HCT116 (cell line): ENCODE results near the gene NAALADL2. TPM values are rescaled to one million over a fixed set of nuclear protein-coding genes. Genes with fewer than 3 reads are reported as not detected.

Experiments used
- ATAC-seq: fragments of 200-7000 bp; cut with Tn5 transposase; 2 replicates; pipeline ENCODE4 v1.9.1; 2020; ENCODE audit warnings: mild to moderate bottlenecking, moderate library complexity
- BruUV-seq: library from RNA; stranded (reverse); fragments of 400-500 nt; replicated peaks from 2 replicates; lab custom pipeline; 2021; lab: Mats Ljungman, UMichigan
- CTCF ChIA-PET: fragments of 300-600 bp; sonication (Branson Sonifier 250); formaldehyde crosslinking; loops from one replicate; lab custom pipeline; 2021; ENCODE audit warnings: antibody characterized with exemption; lab: Charles Lee
- POLR2A ChIA-PET: fragments of 300-600, 350-600 bp; sonication (Branson Sonifier 250); formaldehyde crosslinking; loops from one replicate; lab custom pipeline; 2021; ENCODE audit warnings: antibody characterized with exemption; lab: Charles Lee
- RAD21 ChIA-PET, 2 experiments: fragments of 300-600 bp; sonication (Branson Sonifier 250); formaldehyde crosslinking; loops; one replicate each; lab custom pipeline; 2023; ENCODE audit warnings: low total read pairs in 2 of 2; ENCODE audit not compliant: uncharacterized antibody in 2 of 2, unreplicated experiment in 2 of 2, low non-redundant PET in 1 of 2; lab: Charles Lee
- DNase-seq: peaks from one replicate; pipeline ENCODE4 v3.0.0-alpha.2; 2010; ENCODE audit warnings: low read depth, low spot score
- H2AFZ ChIP-seq: fragments of 200-600 bp; shearing (Covaris generic), sonication (generic); 2 replicates; pipeline ENCODE4 v1.6.1; 2017; ENCODE audit warnings: low read depth, mixed run types, mixed read lengths, antibody characterized with exemption, low read length; ENCODE audit not compliant: poor library complexity, severe bottlenecking
- H3K27ac ChIP-seq: 2 replicates; pipeline ENCODE4 v1.5.1; 2012; ENCODE audit warnings: low read depth, low read length
- H3K27me3 ChIP-seq: fragments of 200-600 bp; sonication (generic); 2 replicates; pipeline ENCODE4 v1.6.1; 2016; ENCODE audit warnings: mixed run types, low read length, mixed read lengths; ENCODE audit not compliant: insufficient read depth
- H3K36me3 ChIP-seq, 2 experiments: fragments of 200-500 bp in 1 of 2; fragments of 200-600 bp in 1 of 2; sonication (Bioruptor generic) in 1 of 2; sonication (generic) in 1 of 2; 2 replicates each; pipeline versions ENCODE4 v1.5.1 to v1.6.1; 2014 to 2016; ENCODE audit warnings: low read length in 2 of 2, inconsistent platforms in 1 of 2, mixed read lengths in 1 of 2, mixed run types in 1 of 2; ENCODE audit not compliant: insufficient read depth in 2 of 2, control insufficient read depth in 1 of 2
- H3K4me1 ChIP-seq, 2 experiments: fragments of 200-600 bp in 1 of 2; sonication (generic) in 1 of 2; 2 replicates each; pipeline versions ENCODE4 v1.5.1 to v1.6.1; 2012 to 2017; ENCODE audit warnings: low read length in 2 of 2, inconsistent platforms in 1 of 2, mild to moderate bottlenecking in 1 of 2, mixed read lengths in 1 of 2, mixed run types in 1 of 2, moderate library complexity in 1 of 2; ENCODE audit not compliant: insufficient read depth in 2 of 2, control insufficient read depth in 1 of 2
- H3K4me2 ChIP-seq: fragments of 200-600 bp; sonication (generic); 2 replicates; pipeline ENCODE4 v1.6.1; 2017; ENCODE audit warnings: mixed run types, low read length, mixed read lengths
- H3K4me3 ChIP-seq, 2 experiments: fragments of 200-600 bp in 1 of 2; sonication (generic) in 1 of 2; replicated peaks in 1 of 2; 2 replicates each; pipeline ENCODE4 v1.5.1; 2011 to 2016; ENCODE audit warnings: low read length in 2 of 2, control low read depth in 1 of 2, low read depth in 1 of 2, mild to moderate bottlenecking in 1 of 2, mixed read lengths in 1 of 2, mixed run types in 1 of 2
- H3K79me2 ChIP-seq: fragments of 200-600 bp; sonication (generic); 2 replicates; pipeline ENCODE4 v1.6.1; 2017; ENCODE audit warnings: mild to moderate bottlenecking, mixed run types, low read length, moderate library complexity, mixed read lengths; ENCODE audit not compliant: insufficient read depth
- H3K9ac ChIP-seq: fragments of 200-600 bp; sonication (generic); 2 replicates; pipeline ENCODE4 v1.6.1; 2016; ENCODE audit warnings: low read length, mixed read lengths
- H3K9me2 ChIP-seq: fragments of 200-600 bp; sonication (generic), shearing (Covaris generic); 2 replicates; pipeline ENCODE4 v1.6.1; 2017; ENCODE audit warnings: mixed run types, mild to moderate bottlenecking, moderate library complexity; ENCODE audit not compliant: insufficient read depth
- H3K9me3 ChIP-seq, 2 experiments: fragments of 200-500 bp in 1 of 2; fragments of 200-600 bp in 1 of 2; sonication (Bioruptor generic) in 1 of 2; sonication (generic) in 1 of 2; 2 replicates each; pipeline ENCODE4 v1.6.1; 2014 to 2017; ENCODE audit warnings: low read length in 2 of 2, mixed read lengths in 2 of 2, inconsistent platforms in 1 of 2, low read depth in 1 of 2, mild to moderate bottlenecking in 1 of 2, mixed run types in 1 of 2, moderate library complexity in 1 of 2; ENCODE audit not compliant: control insufficient read depth in 1 of 2, insufficient read depth in 1 of 2
- H4K20me1 ChIP-seq: fragments of 200-600 bp; sonication (generic), shearing (Covaris generic); 2 replicates; pipeline ENCODE4 v1.6.1; 2017; ENCODE audit warnings: mixed run types, mild to moderate bottlenecking, moderate library complexity; ENCODE audit not compliant: insufficient read depth
- CBX3 ChIP-seq: IDR thresholded peaks from 2 replicates; pipeline ENCODE4 v1.6.1; 2012; ENCODE audit warnings: low read depth
- POLR2A ChIP-seq: IDR thresholded peaks from 2 replicates; pipeline ENCODE4 v1.7.0; 2011; ENCODE audit warnings: borderline replicate concordance; ENCODE audit not compliant: insufficient read depth, insufficient read length; ENCODE audit errors: extremely low read depth
- RAD21 ChIP-seq: IDR thresholded peaks from 2 replicates; pipeline ENCODE4 v1.6.1; 2012; ENCODE audit warnings: low read depth, mild to moderate bottlenecking
- SIN3A ChIP-seq: IDR thresholded peaks from 2 replicates; pipeline ENCODE4 v1.6.1; 2012; ENCODE audit warnings: low read depth
- SP1 ChIP-seq: IDR thresholded peaks from 2 replicates; pipeline ENCODE4 v1.6.1; 2012; ENCODE audit warnings: low read depth
- ZBTB33 ChIP-seq: IDR thresholded peaks from 2 replicates; pipeline ENCODE4 v1.6.1; 2011; ENCODE audit warnings: mild to moderate bottlenecking, low read length, moderate library complexity; ENCODE audit not compliant: insufficient replicate concordance; ENCODE audit errors: extremely low read depth
- intact Hi-C: fragments of 100-400 bp; cut with micrococcal nuclease; formaldehyde crosslinking; loops from 2 replicates; pipeline ENCODE4 v1.10.0; 2022
- total RNA-seq: library from RNA; stranded (reverse); gene quantifications from one replicate; pipeline ENCODE4 v1.2.1, GENCODE V29; 2021; ENCODE audit not compliant: unreplicated experiment

The NAALADL2 gene
- total RNA-seq, 1 experiment from 2014 or later, result 2.9 TPM

GRCh38 chr3:175227126-175227525, 368.0 kb downstream of the NAALADL2 start (continued):
- TF ChIP-seq ZBTB33 (no peak), CBX3 (no peak), POLR2A (no peak), SIN3A (no peak)

GRCh38 chr3:175233957-175234940, 375.1 kb downstream of the NAALADL2 start:
- no peak overlapping the region for H3K4me2 ChIP-seq
- no peaks in the 10 kb centered on the region for H3K27me3 ChIP-seq
- TF ChIP-seq SP1 (no peak), RAD21 (no peak)
- ATAC-seq (no peak), DNase-seq (no peak)
- no peaks in the 10 kb centered on the region for H3K36me3 ChIP-seq
- POLR2A ChIA-PET, result no interaction called here
- no peak overlapping the region for H3K4me3 ChIP-seq
- no peaks in the 10 kb centered on the region for H4K20me1 ChIP-seq
- intact Hi-C loops, result no loop called here
- no peaks in the 10 kb centered on the region for H3K4me1 ChIP-seq
- no peaks in the 10 kb centered on the region for H3K79me2 ChIP-seq
- no peak overlapping the region for H3K9ac ChIP-seq
- no peak overlapping the region for H2AFZ ChIP-seq
- no peaks in the 10 kb centered on the region for H3K9me3 ChIP-seq
- RAD21 ChIA-PET, result no interaction called here
- CTCF ChIA-PET, result no interaction called here
- no peaks in the 10 kb centered on the region for H3K9me2 ChIP-seq
- H3K27ac ChIP-seq, result no peak overlapping the region
- no TSS peak for BruUV-seq
